ENCODE data around the gene ECE2.

ECE2 gene

GRCh38 chr3:184259396-184259877 lies 16.4 kb upstream of the ECE2 start:
- Histone ChIP-seq H4K20me1 (ENCODE audit: insufficient read depth, low read length) (peaks cover 7% of the 10 kb centered on the region), H3K4me2 (ENCODE audit: low read depth, low read length) (no peak overlapping the region), H3K27me3 (replicated peaks; ENCODE audit: insufficient read depth, low read length) (peaks cover 24% of the 10 kb centered on the region)

DNA sequence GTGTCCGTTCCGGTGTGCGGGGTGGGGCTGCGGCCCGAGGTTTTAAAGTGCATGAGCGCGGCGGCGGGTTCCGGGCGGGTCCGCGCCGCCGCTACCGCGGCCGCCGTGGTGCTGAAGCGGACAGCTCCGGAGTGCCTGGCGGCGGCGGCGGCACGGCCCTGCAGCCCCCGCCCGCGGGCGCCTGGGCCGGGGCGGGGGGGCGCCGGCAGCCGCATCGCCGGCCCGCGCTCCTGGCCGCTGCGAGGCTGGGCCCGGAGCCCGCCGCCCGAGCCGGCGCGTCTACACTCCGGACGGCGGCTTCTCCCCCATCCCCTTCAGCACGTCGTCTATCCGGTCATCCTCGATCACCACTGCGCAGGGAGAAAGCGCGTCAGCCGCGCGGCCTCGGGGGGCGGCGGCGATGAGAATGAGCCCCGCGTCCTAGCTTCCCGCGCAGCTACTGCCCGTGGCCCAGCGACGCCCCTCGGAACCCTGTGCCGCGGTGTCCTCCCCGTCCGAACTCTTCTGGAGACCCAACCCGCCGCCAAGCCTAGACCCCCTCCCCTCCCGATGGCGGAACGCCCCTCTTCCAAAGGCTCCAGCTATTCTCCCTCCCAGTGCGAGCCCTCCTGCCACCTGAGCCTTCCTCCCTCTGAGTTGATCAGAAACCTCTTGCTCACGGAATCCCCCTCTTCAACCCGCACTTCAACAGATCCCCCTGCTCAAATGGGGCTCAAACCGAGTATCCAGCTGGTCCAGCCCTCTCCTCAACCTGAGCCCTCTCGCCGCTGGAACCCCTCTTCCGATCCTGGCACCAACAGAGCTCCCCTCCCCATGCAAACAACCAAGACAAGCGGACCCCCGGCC lies 15.7 kb upstream of the ECE2 start:
- H3K4me2 ChIP-seq (ENCODE audit: low read depth, low read length) = peak overlapping the region; percentile 90
- TF ChIP-seq, protein P1, sequence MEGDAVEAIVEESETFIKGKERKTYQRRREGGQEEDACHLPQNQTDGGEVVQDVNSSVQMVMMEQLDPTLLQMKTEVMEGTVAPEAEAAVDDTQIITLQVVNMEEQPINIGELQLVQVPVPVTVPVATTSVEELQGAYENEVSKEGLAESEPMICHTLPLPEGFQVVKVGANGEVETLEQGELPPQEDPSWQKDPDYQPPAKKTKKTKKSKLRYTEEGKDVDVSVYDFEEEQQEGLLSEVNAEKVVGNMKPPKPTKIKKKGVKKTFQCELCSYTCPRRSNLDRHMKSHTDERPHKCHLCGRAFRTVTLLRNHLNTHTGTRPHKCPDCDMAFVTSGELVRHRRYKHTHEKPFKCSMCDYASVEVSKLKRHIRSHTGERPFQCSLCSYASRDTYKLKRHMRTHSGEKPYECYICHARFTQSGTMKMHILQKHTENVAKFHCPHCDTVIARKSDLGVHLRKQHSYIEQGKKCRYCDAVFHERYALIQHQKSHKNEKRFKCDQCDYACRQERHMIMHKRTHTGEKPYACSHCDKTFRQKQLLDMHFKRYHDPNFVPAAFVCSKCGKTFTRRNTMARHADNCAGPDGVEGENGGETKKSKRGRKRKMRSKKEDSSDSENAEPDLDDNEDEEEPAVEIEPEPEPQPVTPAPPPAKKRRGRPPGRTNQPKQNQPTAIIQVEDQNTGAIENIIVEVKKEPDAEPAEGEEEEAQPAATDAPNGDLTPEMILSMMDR (IDR thresholded peaks at IDR 0.05; ENCODE audit: low read length) = no peak
- TF ChIP-seq EZH2phosphoT487 (IDR thresholded peaks at IDR 0.05; ENCODE audit: low read length) (no peak), EZH2 (optimal IDR thresholded peaks at IDR 0.05; ENCODE audit: low read depth, low read length) (no peak)
- peaks cover 7% of the 10 kb centered on the region for H3F3A ChIP-seq (ENCODE audit: insufficient read depth, low read length)
- H3K79me2 ChIP-seq (ENCODE audit: low read length) = no peaks in the 10 kb centered on the region
- H3K27ac ChIP-seq (ENCODE audit: low read length) = no peak overlapping the region
- peaks cover 30% of the 10 kb centered on the region for H3K27me3 ChIP-seq (replicated peaks; ENCODE audit: insufficient read depth, low read length)
- peak overlapping the region; percentile 58 for H3K4me3 ChIP-seq (ENCODE audit: low read length)
- peaks cover 7% of the 10 kb centered on the region for H4K20me1 ChIP-seq (ENCODE audit: insufficient read depth, low read length)
- no peaks in the 10 kb centered on the region for H3K9me2 ChIP-seq (replicated peaks; ENCODE audit: insufficient read depth, low read length)
- H3K9me3 ChIP-seq (replicated peaks; ENCODE audit: insufficient read depth, low read length) = no peaks in the 10 kb centered on the region
- no peaks in the 10 kb centered on the region for H3K36me3 ChIP-seq (replicated peaks; ENCODE audit: insufficient read depth, low read length)
- DNase-seq = peak; percentile 49
- peaks cover 10% of the 10 kb centered on the region for H3K4me1 ChIP-seq (ENCODE audit: low read length)
- H3K9ac ChIP-seq (ENCODE audit: low read length) = no peak overlapping the region
- peak overlapping the region; percentile 57 for H2AFZ ChIP-seq (ENCODE audit: low read length)

More at GRCh38 chr3:184259396-184259877, 16.4 kb upstream of the ECE2 start:
- TF ChIP-seq, protein P1 (IDR thresholded peaks at IDR 0.05; ENCODE audit: low read length) = no peak
- TF ChIP-seq EZH2phosphoT487 (IDR thresholded peaks at IDR 0.05; ENCODE audit: low read length) = no peak
- TF ChIP-seq EZH2 (optimal IDR thresholded peaks at IDR 0.05; ENCODE audit: low read depth, low read length) = no peak
- no peak overlapping the region for H3K9ac ChIP-seq (ENCODE audit: low read length)
- no peaks in the 10 kb centered on the region for H3K9me2 ChIP-seq (replicated peaks; ENCODE audit: insufficient read depth, low read length)
- H3K4me1 ChIP-seq (ENCODE audit: low read length) = peaks cover 10% of the 10 kb centered on the region
- no peak overlapping the region for H3K4me3 ChIP-seq (ENCODE audit: low read length)
- no peak overlapping the region for H2AFZ ChIP-seq (ENCODE audit: low read length)
- DNase-seq = no peak
- H3K27ac ChIP-seq (ENCODE audit: low read length) = no peak overlapping the region
- peaks cover 7% of the 10 kb centered on the region for H3F3A ChIP-seq (ENCODE audit: insufficient read depth, low read length)
- no peaks in the 10 kb centered on the region for H3K36me3 ChIP-seq (replicated peaks; ENCODE audit: insufficient read depth, low read length)
- no peaks in the 10 kb centered on the region for H3K9me3 ChIP-seq (replicated peaks; ENCODE audit: insufficient read depth, low read length)
- no peaks in the 10 kb centered on the region for H3K79me2 ChIP-seq (ENCODE audit: low read length)

- peaks cover 7% of the 10 kb centered on the region for H3F3A ChIP-seq (ENCODE audit: insufficient read depth, low read length)
- TF ChIP-seq, protein P1 (IDR thresholded peaks at IDR 0.05; ENCODE audit: low read length) = no peak
- TF ChIP-seq EZH2 (optimal IDR thresholded peaks at IDR 0.05; ENCODE audit: low read depth, low read length) (peak; percentile 58), EZH2phosphoT487 (IDR thresholded peaks at IDR 0.05; ENCODE audit: low read length) (0 out of 2 replicates have a peak, but pooled peaks have one; percentile 35)
- no peaks in the 10 kb centered on the region for H3K36me3 ChIP-seq (replicated peaks; ENCODE audit: insufficient read depth, low read length)
- no peaks in the 10 kb centered on the region for H3K9me3 ChIP-seq (replicated peaks; ENCODE audit: insufficient read depth, low read length)
- no peaks in the 10 kb centered on the region for H3K9me2 ChIP-seq (replicated peaks; ENCODE audit: insufficient read depth, low read length)
- H2AFZ ChIP-seq (ENCODE audit: low read length) = peak overlapping the region; percentile 57
- H3K27me3 ChIP-seq (replicated peaks; ENCODE audit: insufficient read depth, low read length) = peaks cover 30% of the 10 kb centered on the region
- no peak overlapping the region for H3K27ac ChIP-seq (ENCODE audit: low read length)
- H3K79me2 ChIP-seq (ENCODE audit: low read length) = no peaks in the 10 kb centered on the region
- peaks cover 7% of the 10 kb centered on the region for H4K20me1 ChIP-seq (ENCODE audit: insufficient read depth, low read length)
- H3K4me2 ChIP-seq (ENCODE audit: low read depth, low read length) = peak overlapping the region; percentile 90
- peak overlapping the region; percentile 58 for H3K4me3 ChIP-seq (ENCODE audit: low read length)
- H3K4me1 ChIP-seq (ENCODE audit: low read length) = peaks cover 10% of the 10 kb centered on the region
- no peak overlapping the region for H3K9ac ChIP-seq (ENCODE audit: low read length)
- DNase-seq = no peak
Measured at GRCh38 chr3:184260724-184261269, 15.0 kb upstream of the ECE2 start.

Data from MM.1S (cell line).